ENCODE measurements around the gene RACK1. TPM values are rescaled to one million over a fixed set of nuclear protein-coding genes. Genes with fewer than 3 reads are reported as not detected.

Gene RACK1
- total and polyA plus RNA-seq, 4 donors, result 310 to 2,255 (median 940) TPM

GRCh38 chr5:181200816-181201215, 42.9 kb downstream of the RACK1 start (continued):
- no peak for TF ChIP-seq GABPA (IDR thresholded peaks at IDR 0.05 in 1 of 2, conservative IDR thresholded peaks at IDR 0.05 in 1 of 2)

GRCh38 chr5:181199881-181200638, 43.6 kb downstream of the RACK1 start:
- no peak for DNase-seq (ENCODE audit: low spot score)
- WGBS, result 81% methylated on average over 12 of the region's 12 CpGs
- no peaks in the 10 kb centered on the region for H3K9me3 ChIP-seq (ENCODE audit: control insufficient read depth in 4 of 4, low read length in 3 of 4)
- no peak overlapping the region for H3K27ac ChIP-seq (ENCODE audit: low read depth in 1 of 2, low read length in 2 of 2)
- no peaks in the 10 kb centered on the region for H3K36me3 ChIP-seq (ENCODE audit: control insufficient read depth in 4 of 4, insufficient read depth in 3 of 4, low read depth in 1 of 4, low read length in 3 of 4)
- peaks cover 8 to 19% (median 12%) of the 10 kb centered on the region in 4 donors for H3K4me1 ChIP-seq (ENCODE audit: control insufficient read depth in 4 of 4, insufficient read depth in 4 of 4, low read length in 3 of 4)
- no peaks in the 10 kb centered on the region for H3K27me3 ChIP-seq (ENCODE audit: control insufficient read depth in 4 of 4, insufficient read depth in 4 of 4, low read length in 3 of 4)
- H3K9ac ChIP-seq (ENCODE audit: low read depth in 1 of 2, low read length in 2 of 2), result no peak overlapping the region
- TF ChIP-seq JUND (IDR thresholded peaks at IDR 0.05) (no peak), RAD21 (IDR thresholded peaks at IDR 0.05) (no peak), RXRA (IDR thresholded peaks at IDR 0.05) (no peak), YY1 (IDR thresholded peaks at IDR 0.05) (no peak), MAX (IDR thresholded peaks at IDR 0.05) (no peak), HNF4A (conservative IDR thresholded peaks at IDR 0.05) (no peak), FOXA1 (IDR thresholded peaks at IDR 0.05) (no peak), SP1 (IDR thresholded peaks at IDR 0.05) (no peak), FOXA2 (IDR thresholded peaks at IDR 0.05) (no peak), REST (IDR thresholded peaks at IDR 0.05) (no peak), TAF1 (conservative IDR thresholded peaks at IDR 0.05) (no peak), GABPA (IDR thresholded peaks at IDR 0.05 in 1 of 2, conservative IDR thresholded peaks at IDR 0.05 in 1 of 2) (no peak)
- H3K4me3 ChIP-seq (ENCODE audit: low read depth in 1 of 3, low read length in 3 of 3), result no peak overlapping the region

GRCh38 chr5:181198905-181199519, 44.7 kb downstream of the RACK1 start:
- DNase-seq (ENCODE audit: low spot score), result no peak
- H3K4me3 ChIP-seq (ENCODE audit: low read depth in 1 of 3, low read length in 3 of 3), result no peak overlapping the region
- TF ChIP-seq ATF3 (IDR thresholded peaks at IDR 0.05) (no peak), CTCF (IDR thresholded peaks at IDR 0.05; ENCODE audit: low read depth, low read length, missing input control) (no peak), JUND (IDR thresholded peaks at IDR 0.05) (no peak), TAF1 (conservative IDR thresholded peaks at IDR 0.05) (no peak), FOXA2 (IDR thresholded peaks at IDR 0.05) (no peak), RAD21 (IDR thresholded peaks at IDR 0.05) (no peak), MAX (IDR thresholded peaks at IDR 0.05) (no peak)
- H3K27me3 ChIP-seq (ENCODE audit: control insufficient read depth in 4 of 4, insufficient read depth in 4 of 4, low read length in 3 of 4), result no peaks in the 10 kb centered on the region
- no peak overlapping the region for H3K9ac ChIP-seq (ENCODE audit: low read depth in 1 of 2, low read length in 2 of 2)
- WGBS, result 67% methylated on average over 9 of the region's 9 CpGs
- no peaks in the 10 kb centered on the region for H3K9me3 ChIP-seq (ENCODE audit: control insufficient read depth in 4 of 4, low read length in 3 of 4)
- no peak overlapping the region for H3K27ac ChIP-seq (ENCODE audit: low read depth in 1 of 2, low read length in 2 of 2)
- H3K36me3 ChIP-seq (ENCODE audit: control insufficient read depth in 4 of 4, insufficient read depth in 3 of 4, low read depth in 1 of 4, low read length in 3 of 4), result no peaks in the 10 kb centered on the region
- peaks cover 0 to 9% (median 4%) of the 10 kb centered on the region in 4 donors for H3K4me1 ChIP-seq (ENCODE audit: control insufficient read depth in 4 of 4, insufficient read depth in 4 of 4, low read length in 3 of 4)

Data from liver (tissue), 9 donors.